ENCODE results near the gene ELAC1.

ELAC1 gene

DNA sequence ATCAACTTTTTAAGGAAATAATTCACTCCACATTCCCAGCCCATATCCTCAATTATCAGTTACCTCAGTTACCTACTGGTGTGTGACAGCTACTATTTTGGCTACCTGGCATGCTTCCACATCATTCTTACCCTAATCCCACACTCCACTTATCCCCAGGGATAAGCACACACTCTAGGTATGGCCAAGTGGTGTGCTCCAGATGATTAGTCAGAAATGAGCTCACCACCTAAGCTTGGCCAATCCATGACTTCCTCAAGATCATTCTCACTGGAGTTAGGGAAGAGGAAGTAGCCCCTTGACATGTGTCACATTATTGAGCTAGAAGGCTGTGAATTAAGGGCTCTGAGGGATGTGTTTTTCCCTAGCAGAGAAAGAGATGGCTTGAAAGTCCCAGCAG is 41.2 kb downstream of the ELAC1 start:
- no peak overlapping the region for H3K27ac ChIP-seq (ENCODE audit: low read depth, low read length)

DNA sequence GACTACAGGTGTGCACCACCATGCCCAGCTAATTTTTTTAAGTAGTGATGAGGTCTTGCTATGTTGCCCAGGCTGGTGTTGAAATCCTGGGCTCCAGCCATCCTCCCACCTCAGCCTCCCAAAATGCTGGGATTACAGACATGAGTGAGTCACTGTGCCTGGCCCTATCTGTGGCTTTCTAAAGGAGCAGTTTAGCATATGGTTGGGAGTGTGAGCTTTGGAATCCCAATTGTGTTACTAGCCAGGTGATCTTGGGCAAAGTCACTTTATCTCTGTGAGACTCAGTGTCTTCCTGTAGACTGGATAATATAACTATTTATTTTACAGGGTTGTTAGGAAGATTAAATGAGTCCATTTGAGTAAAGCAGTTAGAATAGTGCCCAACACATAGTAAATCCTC is 42.4 kb downstream of the ELAC1 start:
- Histone ChIP-seq H3K36me3 (ENCODE audit: control insufficient read depth, insufficient read depth, low read length) (no peaks in the 10 kb centered on the region), H3K4me3 (ENCODE audit: low read length) (no peak overlapping the region), H3K27me3 (ENCODE audit: control insufficient read depth, insufficient read depth, low read length) (no peaks in the 10 kb centered on the region), H3K27ac (ENCODE audit: low read depth, low read length) (no peak overlapping the region), H3K9ac (ENCODE audit: low read length) (no peak overlapping the region), H3K4me1 (ENCODE audit: control insufficient read depth, insufficient read depth, low read length) (no peaks in the 10 kb centered on the region)

More for the DNA sequence above, 41.2 kb downstream of the ELAC1 start:
- no peak overlapping the region for H3K9ac ChIP-seq (ENCODE audit: low read length)
- H3K4me1 ChIP-seq (ENCODE audit: control insufficient read depth, insufficient read depth, low read length): no peaks in the 10 kb centered on the region
- no peaks in the 10 kb centered on the region for H3K36me3 ChIP-seq (ENCODE audit: control insufficient read depth, insufficient read depth, low read length)
- no peaks in the 10 kb centered on the region for H3K27me3 ChIP-seq (ENCODE audit: control insufficient read depth, insufficient read depth, low read length)
- H3K4me3 ChIP-seq (ENCODE audit: low read length): no peak overlapping the region

DNA sequence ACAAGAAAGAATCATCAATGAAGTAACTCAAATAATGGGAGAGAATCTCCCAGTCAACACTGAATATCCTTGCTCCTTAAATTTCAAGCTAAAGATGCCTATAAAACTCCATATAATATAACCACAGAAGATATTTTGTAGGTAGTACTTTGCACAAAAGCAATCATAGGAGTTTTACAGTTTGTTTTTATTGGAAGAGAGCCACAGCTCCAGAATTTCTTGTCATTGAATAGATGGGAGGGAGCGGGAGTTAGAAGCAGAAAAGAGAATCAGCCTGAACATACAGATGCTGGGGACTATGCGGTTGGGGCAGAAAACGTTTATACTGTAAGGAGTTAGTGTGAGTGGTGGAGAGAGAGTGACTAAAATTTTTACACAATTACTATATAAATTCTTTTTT is 43.9 kb downstream of the ELAC1 start:
- Histone ChIP-seq H3K27ac (ENCODE audit: low read depth, low read length) (no peak overlapping the region), H3K36me3 (ENCODE audit: control insufficient read depth, insufficient read depth, low read length) (no peaks in the 10 kb centered on the region), H3K9ac (ENCODE audit: low read length) (no peak overlapping the region), H3K27me3 (ENCODE audit: control insufficient read depth, insufficient read depth, low read length) (no peaks in the 10 kb centered on the region), H3K4me1 (ENCODE audit: control insufficient read depth, insufficient read depth, low read length) (no peaks in the 10 kb centered on the region), H3K4me3 (ENCODE audit: low read length) (no peak overlapping the region)

DNA sequence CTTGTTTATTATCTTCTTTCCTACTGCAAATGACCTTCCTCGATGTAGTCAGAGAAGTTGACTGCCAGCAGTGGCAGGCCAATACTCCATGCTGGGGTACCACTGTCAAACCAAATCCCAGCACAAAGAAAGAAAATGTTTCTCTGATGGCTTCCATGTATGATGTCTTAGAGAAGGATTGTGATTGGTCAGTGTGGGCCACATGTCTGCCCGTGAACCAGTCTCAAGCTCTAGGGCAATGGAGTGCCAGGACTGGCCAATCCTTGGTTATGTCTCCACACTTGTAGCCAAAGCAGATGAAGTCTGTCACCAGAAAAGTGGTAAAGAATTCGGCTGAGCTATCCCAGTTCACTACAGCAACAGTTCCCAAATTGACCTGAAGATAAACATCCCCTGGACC is 44.6 kb downstream of the ELAC1 start:
- Histone ChIP-seq H3K9ac (ENCODE audit: low read length) (no peak overlapping the region), H3K36me3 (ENCODE audit: control insufficient read depth, insufficient read depth, low read length) (no peaks in the 10 kb centered on the region), H3K4me3 (ENCODE audit: low read length) (no peak overlapping the region), H3K4me1 (ENCODE audit: control insufficient read depth, insufficient read depth, low read length) (no peaks in the 10 kb centered on the region), H3K27me3 (ENCODE audit: control insufficient read depth, insufficient read depth, low read length) (no peaks in the 10 kb centered on the region), H3K27ac (ENCODE audit: low read depth, low read length) (no peak overlapping the region)

DNA sequence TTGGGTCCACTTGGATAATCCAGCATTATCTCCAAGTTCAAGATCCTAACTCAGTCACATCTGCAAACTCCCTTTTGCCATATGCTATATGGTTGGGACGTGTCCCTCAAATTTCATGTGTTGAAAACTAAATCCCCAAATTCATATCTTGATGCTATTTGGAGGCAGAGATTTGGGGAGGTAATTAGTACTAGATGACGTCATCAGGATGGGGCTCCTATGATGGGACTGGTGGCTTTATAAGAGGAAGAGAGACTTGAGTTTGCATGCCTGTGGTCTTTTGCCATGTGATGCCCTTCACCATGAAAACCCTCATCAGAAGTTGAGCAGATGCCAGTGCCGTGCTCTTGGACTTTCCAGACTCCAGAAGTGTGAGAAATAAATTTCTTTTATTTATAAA is 45.4 kb downstream of the ELAC1 start:
- Histone ChIP-seq H3K27me3 (ENCODE audit: control insufficient read depth, insufficient read depth, low read length) (no peaks in the 10 kb centered on the region), H3K4me3 (ENCODE audit: low read length) (no peak overlapping the region), H3K27ac (ENCODE audit: low read depth, low read length) (no peak overlapping the region), H3K4me1 (ENCODE audit: control insufficient read depth, insufficient read depth, low read length) (no peaks in the 10 kb centered on the region), H3K36me3 (ENCODE audit: control insufficient read depth, insufficient read depth, low read length) (no peaks in the 10 kb centered on the region), H3K9ac (ENCODE audit: low read length) (no peak overlapping the region)

DNA sequence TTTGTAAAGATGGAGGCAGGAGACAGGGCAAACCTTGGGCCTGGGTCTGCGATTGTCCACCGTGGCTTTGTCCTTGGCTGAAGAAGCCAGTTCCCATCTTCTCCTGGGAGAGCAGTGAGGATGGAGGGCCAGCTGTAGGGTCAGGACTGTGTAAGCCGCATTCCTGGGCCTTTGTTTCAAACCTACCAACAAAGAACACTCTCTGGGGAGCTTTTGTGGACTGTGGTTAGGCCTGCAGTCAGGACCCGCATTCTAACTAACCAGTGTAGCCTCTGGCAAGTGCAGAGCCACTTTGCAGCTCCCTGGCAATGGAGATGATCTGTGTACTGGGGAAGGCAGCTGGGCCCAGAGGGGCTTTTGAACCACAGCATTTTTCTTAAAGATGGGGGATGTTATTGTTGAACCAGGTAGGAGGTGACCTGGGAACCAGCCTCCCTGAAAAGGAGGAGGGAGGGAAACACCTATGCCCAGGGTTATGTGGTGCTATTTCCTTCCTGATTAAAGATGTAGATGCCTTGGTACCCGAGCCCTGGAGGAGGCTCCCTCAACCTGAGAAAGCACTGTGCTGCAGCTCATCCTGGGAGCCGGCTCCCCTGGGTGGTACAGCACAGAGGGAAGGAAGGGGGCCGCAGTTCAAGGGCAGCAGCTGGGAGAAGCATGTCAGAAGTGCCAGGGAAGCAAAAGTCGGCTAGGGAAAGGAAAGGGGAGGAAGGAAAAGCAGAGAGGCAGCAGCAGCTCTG is 49.5 kb downstream of the ELAC1 start:
- no peak overlapping the region for H3K27ac ChIP-seq (ENCODE audit: low read depth, low read length)
- no peaks in the 10 kb centered on the region for H3K4me1 ChIP-seq (ENCODE audit: control insufficient read depth, insufficient read depth, low read length)
- no peaks in the 10 kb centered on the region for H3K27me3 ChIP-seq (ENCODE audit: control insufficient read depth, insufficient read depth, low read length)
- H3K9ac ChIP-seq (ENCODE audit: low read length): no peak overlapping the region
- H3K36me3 ChIP-seq (ENCODE audit: control insufficient read depth, insufficient read depth, low read length): no peaks in the 10 kb centered on the region
- H3K4me3 ChIP-seq (ENCODE audit: low read length): no peak overlapping the region

DNA sequence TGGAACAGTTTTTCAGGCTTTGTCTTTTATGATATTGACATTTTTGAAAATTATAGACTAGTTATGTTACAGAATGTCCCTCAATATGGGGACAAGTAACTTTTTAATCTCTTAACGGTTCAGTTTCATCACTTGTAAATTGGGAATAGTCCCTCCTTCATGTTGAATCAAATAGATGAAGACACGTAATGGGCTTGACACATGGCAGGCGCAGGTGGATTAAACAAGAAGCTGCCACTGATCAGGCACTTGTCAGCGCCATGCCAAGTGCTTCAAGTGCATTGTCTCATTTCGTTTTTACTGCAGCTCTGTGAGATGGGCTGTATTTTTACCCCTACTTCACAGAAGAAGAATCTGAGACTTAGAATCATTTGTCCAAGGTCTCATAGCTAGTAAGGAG is 52.7 kb downstream of the ELAC1 start:
- no peak overlapping the region for H3K27ac ChIP-seq (ENCODE audit: low read depth, low read length)
- no peaks in the 10 kb centered on the region for H3K36me3 ChIP-seq (ENCODE audit: control insufficient read depth, insufficient read depth, low read length)
- no peak overlapping the region for H3K4me3 ChIP-seq (ENCODE audit: low read length)
- no peak overlapping the region for H3K9ac ChIP-seq (ENCODE audit: low read length)
- H3K4me1 ChIP-seq (ENCODE audit: control insufficient read depth, insufficient read depth, low read length): no peaks in the 10 kb centered on the region
- H3K27me3 ChIP-seq (ENCODE audit: control insufficient read depth, insufficient read depth, low read length): no peaks in the 10 kb centered on the region

DNA sequence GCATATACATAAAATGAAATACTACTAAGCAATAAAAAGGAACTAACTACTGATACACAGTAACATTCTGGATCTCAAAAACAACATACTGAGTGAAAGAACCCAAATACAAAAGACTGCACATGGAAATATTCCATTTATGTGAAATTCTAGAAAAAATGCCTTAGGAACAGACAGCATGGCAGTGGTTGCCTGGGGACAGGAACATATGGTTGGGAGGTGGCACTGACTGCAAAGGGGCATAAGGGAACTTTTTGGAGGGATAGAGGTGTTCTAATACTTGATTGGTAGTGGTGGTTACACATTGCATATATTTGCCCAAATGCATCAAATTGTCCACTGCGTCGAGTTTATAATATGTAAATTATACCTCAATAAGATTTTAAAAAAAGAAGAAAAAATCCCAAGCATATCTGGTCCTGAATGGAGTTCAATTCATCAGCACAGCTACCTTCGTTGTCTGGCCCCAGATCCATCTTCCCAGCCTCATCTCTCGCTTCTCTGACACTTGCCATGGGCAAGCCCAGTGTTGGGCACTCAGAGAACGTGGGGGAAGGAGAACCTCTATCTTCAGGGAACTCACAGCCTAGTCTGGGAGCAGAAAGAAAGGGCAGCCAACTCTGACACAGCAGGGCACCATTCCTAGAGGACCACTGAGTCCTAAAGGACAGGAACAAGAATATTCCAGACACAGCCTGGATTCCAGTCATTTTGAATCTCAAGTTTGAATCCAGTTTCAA is 53.6 kb downstream of the ELAC1 start:
- Histone ChIP-seq H3K27ac (ENCODE audit: low read depth, low read length) (no peak overlapping the region), H3K4me1 (ENCODE audit: control insufficient read depth, insufficient read depth, low read length) (no peaks in the 10 kb centered on the region)

DNA sequence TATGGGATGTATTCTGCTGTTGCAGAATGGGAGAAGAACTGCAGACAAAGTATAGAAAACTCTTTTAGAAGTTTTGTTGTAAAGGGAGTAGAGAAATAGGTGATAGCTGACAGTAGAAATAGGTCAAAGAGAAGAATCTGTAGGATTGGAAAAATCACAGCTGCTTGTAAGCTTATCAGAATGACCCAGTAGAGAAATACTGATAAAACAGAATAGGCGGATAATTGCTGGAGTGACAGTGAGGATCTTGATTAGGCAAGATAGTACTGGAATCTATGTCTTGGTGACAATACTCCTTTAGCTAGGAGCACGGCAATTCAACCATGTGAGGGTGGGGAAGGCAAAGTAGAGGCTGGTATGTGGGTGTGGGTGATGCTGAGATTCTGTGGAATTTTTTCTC is 57.7 kb downstream of the ELAC1 start:
- Histone ChIP-seq H3K4me3 (ENCODE audit: low read length) (no peak overlapping the region), H3K4me1 (ENCODE audit: control insufficient read depth, insufficient read depth, low read length) (peaks cover 6% of the 10 kb centered on the region), H3K36me3 (ENCODE audit: control insufficient read depth, insufficient read depth, low read length) (no peaks in the 10 kb centered on the region), H3K27me3 (ENCODE audit: control insufficient read depth, insufficient read depth, low read length) (no peaks in the 10 kb centered on the region), H3K9ac (ENCODE audit: low read length) (no peak overlapping the region), H3K27ac (ENCODE audit: low read depth, low read length) (no peak overlapping the region)

More for the DNA sequence above, 53.6 kb downstream of the ELAC1 start:
- Histone ChIP-seq H3K36me3 (ENCODE audit: control insufficient read depth, insufficient read depth, low read length) (no peaks in the 10 kb centered on the region), H3K27me3 (ENCODE audit: control insufficient read depth, insufficient read depth, low read length) (no peaks in the 10 kb centered on the region), H3K9ac (ENCODE audit: low read length) (no peak overlapping the region), H3K4me3 (ENCODE audit: low read length) (no peak overlapping the region)

DNA sequence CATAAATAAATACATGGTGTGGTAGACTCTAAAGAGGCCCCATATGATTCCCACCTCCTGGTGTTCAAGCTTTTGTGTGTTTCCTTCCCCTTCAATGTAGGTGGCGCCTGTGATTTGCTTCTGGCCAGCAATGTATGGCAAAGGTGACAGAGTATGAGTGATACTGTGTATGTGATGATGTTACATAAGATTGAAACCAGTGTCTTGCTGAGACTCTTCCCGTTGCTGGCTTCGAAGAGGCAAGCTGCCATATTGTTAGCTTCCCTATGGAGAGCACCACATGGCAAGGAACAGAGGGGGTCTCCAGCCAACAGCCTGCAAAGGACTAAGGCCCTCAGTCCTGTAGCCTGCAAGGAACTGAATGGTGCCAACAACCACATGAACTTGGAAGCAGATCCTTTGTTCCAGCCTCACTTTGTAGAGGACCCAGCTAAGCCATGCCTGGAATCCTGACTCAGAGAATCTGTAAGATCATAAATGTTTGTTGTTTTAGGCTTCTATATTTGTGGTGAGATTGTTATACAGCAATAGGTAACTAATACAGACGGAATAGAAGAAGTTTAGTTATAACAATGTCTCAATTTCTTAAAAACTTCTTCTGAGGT is 60.5 kb downstream of the ELAC1 start:
- Histone ChIP-seq H3K4me3 (ENCODE audit: low read length) (no peak overlapping the region), H3K4me1 (ENCODE audit: control insufficient read depth, insufficient read depth, low read length) (peaks cover 19% of the 10 kb centered on the region)

DNA sequence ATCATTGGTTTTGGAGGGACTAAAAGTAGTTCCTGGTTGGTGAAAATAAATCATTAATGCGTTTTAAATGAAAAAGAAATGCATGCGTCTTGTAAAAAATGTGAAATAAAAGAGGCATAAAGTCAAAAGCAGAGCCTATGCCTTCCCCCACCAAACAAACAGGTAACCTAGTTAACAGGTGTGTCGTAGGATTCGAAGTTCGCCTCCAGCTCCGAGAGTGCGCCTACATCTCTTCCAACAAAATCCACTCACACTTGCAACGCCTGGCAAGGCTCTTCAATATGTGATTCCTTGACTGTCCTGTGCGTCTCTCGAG is 61.5 kb downstream of the ELAC1 start:
- H3K4me1 ChIP-seq (ENCODE audit: control insufficient read depth, insufficient read depth, low read length): peaks cover 19% of the 10 kb centered on the region
- peak overlapping the region; percentile 72 for H3K9ac ChIP-seq (ENCODE audit: low read length)
- no peaks in the 10 kb centered on the region for H3K27me3 ChIP-seq (ENCODE audit: control insufficient read depth, insufficient read depth, low read length)
- peak overlapping the region; percentile 90 for H3K4me3 ChIP-seq (ENCODE audit: low read length)
- no peaks in the 10 kb centered on the region for H3K36me3 ChIP-seq (ENCODE audit: control insufficient read depth, insufficient read depth, low read length)
- peak overlapping the region; percentile 98 for H3K27ac ChIP-seq (ENCODE audit: low read depth, low read length)

More for the DNA sequence above, 60.5 kb downstream of the ELAC1 start:
- H3K27me3 ChIP-seq (ENCODE audit: control insufficient read depth, insufficient read depth, low read length): no peaks in the 10 kb centered on the region
- no peak overlapping the region for H3K27ac ChIP-seq (ENCODE audit: low read depth, low read length)
- H3K36me3 ChIP-seq (ENCODE audit: control insufficient read depth, insufficient read depth, low read length): no peaks in the 10 kb centered on the region
- no peak overlapping the region for H3K9ac ChIP-seq (ENCODE audit: low read length)

DNA sequence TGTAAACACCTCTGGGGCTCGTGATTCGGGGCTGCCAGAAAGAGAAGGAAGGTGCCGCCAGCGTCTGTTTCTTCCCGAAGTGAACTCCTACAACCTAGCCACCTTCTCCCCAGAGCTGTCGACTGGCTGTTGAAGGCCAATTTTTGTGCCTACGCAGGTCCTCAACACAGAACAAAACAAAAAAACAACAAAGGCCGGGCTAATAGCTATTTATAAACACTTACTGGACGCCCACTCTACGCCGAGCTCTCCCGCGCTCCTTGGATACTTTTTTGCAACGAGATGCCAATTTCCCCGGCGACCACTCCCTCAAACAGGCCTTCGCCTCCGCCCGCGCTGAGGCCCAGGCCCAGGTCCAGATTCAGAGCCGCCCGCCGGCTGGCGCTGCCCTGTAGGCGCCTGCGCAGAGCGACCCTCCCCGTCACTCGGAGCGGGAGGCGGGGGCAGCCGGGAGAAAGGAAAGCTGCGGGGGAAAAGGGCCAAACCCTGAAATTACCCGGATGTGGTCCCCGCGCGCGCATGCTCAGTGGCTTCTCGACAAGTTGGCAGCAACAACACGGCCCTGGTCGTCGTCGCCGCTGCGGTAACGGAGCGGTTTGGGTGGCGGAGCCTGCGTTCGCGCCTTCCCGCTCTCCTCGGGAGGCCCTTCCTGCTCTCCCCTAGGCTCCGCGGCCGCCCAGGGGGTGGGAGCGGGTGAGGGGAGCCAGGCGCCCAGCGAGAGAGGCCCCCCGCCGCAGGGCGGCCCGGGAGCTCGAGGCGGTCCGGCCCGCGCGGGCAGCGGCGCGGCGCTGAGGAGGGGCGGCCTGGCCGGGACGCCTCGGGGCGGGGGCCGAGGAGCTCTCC is 62.1 kb downstream of the ELAC1 start, which contains the start of gene SMAD4:
SMAD4 (plus strand) TSS at position 520 of the 843 bp plus-strand sequence. CDS start 16,834 bp downstream, outside the sequence.
- Histone ChIP-seq H3K9ac (ENCODE audit: low read length) (peak within 1 kb of the TSS; percentile 94), H3K27me3 (ENCODE audit: control insufficient read depth, insufficient read depth, low read length) (no peaks in the 10 kb centered on the region), H3K4me1 (ENCODE audit: control insufficient read depth, insufficient read depth, low read length) (peaks cover 21% of the 10 kb centered on the region), H3K27ac (ENCODE audit: low read depth, low read length) (peak within 1 kb of the TSS; percentile 98), H3K36me3 (ENCODE audit: control insufficient read depth, insufficient read depth, low read length) (no peaks in the 10 kb centered on the region), H3K4me3 (ENCODE audit: low read length) (peak within 1 kb of the TSS; percentile 90)

Measured in rectal smooth muscle tissue (tissue), 1 donor.